ENCODE measurements around the gene C1QBP. TPM values are rescaled to one million over a fixed set of nuclear protein-coding genes. Genes with fewer than 3 reads are reported as not detected.

C1QBP gene
- total and polyA plus RNA-seq, 2 of the 8 experiments (the other 6 are each of a cell fraction or from before 2014, with no cell fraction given) = 355 to 454 TPM

DNA sequence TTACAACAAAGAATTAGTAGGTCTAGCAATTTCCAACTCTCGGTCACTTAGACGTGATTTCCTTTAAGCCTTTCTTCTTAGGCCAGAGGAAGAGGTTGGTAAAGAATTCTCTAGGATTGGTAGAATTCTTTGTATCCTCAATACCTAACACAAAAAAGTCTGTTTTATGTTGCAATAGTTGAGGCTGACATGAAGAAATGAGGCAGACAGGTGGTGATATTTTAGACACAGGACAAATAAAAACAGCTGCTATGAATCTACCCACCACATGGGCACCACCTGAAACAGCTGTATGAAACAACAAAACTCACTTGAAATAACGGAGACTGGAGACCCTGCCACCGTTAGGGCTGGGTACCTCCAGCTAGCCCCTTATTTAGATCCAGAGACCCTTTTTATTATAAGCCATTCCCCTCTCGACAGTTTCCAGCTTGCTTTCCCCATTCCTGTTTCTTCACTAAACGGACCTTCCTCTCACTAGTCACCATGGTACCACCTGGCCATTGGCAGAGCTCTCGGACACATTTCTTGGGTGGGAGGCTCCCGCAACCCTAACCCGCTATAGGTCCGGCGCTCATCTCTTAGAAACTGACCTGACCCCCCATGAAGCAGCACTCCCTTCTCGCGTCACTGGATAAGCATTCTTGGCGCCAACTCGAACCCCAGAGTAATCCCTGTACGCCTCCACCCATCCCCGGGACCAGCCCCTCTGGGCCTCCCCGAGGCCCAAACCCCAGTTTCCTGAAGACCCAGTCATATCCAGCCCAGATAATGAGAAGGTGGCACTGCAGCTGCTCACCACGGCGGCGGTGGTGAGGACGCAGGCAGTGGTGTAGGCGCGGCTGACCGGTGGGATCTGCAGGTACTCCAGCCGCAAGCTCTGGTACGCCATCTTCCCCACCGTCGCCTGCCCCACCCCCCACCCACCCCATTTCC is 46.6 kb upstream of the C1QBP start, which contains the start of gene DERL2:
Gene DERL2 (minus strand): TSS at position 909 of the 936 bp plus-strand sequence. CDS start 17 bp downstream, at position 892.
- DNase-seq (ENCODE audit: low read depth in 1 of 2, low spot score in 2 of 2) = peak in 1 of 2 experiments; percentile 75
- H3K14ac ChIP-seq (ENCODE audit: insufficient read length) = no peak within 1 kb of the TSS
- TF ChIP-seq TAF7 (optimal IDR thresholded peaks at IDR 0.05; ENCODE audit: borderline replicate concordance, low read depth, low read length) (peak; percentile 75), KDM4A (IDR thresholded peaks at IDR 0.05; ENCODE audit: low read depth, low read length, severe bottlenecking) (peak; percentile 48), ASH2L (IDR thresholded peaks at IDR 0.05; ENCODE audit: low read length) (peak; percentile 9), KDM5A (IDR thresholded peaks at IDR 0.05; ENCODE audit: low read length) (peak; percentile 84), YY1 (IDR thresholded peaks at IDR 0.05; ENCODE audit: low read depth, low read length) (peak; percentile 76; the same call in 1 of the 2 replicates), TAF1 (IDR thresholded peaks at IDR 0.05; ENCODE audit: low read depth, low read length) (peak; percentile 88; the same call in 1 of the 2 replicates), POLR2AphosphoS5 (IDR thresholded peaks at IDR 0.05; ENCODE audit: low read depth, low read length) (peak; percentile 51), SIN3A (conservative IDR thresholded peaks at IDR 0.05 in 1 of 2, IDR thresholded peaks at IDR 0.05 in 1 of 2; ENCODE audit: low read depth in 1 of 2, low read length in 2 of 2) (peak in 1 of 2 experiments; percentile 87; a peak in 2 of 4 replicates), POLR2A (IDR thresholded peaks at IDR 0.05; ENCODE audit: control extremely low read depth in 1 of 2, low read depth in 2 of 2, low read length in 2 of 2) (peak; percentile 67 to 76; a peak in 2 of 3 replicates), EGR1 (IDR thresholded peaks at IDR 0.05; ENCODE audit: borderline replicate concordance, low read depth, low read length) (no peak), PHF8 (conservative IDR thresholded peaks at IDR 0.05; ENCODE audit: low read depth, low read length) (peak; percentile 53)

More for the DNA sequence above, 46.6 kb upstream of the C1QBP start, which contains the start of gene DERL2:
- Histone ChIP-seq H3K27me3 (replicated peaks in 1 of 4; ENCODE audit: control insufficient read depth in 3 of 4, extremely low read depth in 1 of 4, insufficient read depth in 3 of 4, low read length in 3 of 4) (no peaks in the 10 kb centered on the region), H4K20me1 (replicated peaks in 1 of 2; ENCODE audit: control insufficient read depth in 1 of 2, insufficient read depth in 2 of 2, low read length in 2 of 2) (peaks cover 3 to 13% of the 10 kb centered on the region in 2 experiments), H3K18ac (ENCODE audit: extremely low read depth, low read length) (peak within 1 kb of the TSS; percentile 86), H2BK15ac (ENCODE audit: low read length) (0 out of 2 replicates have a peak within 1 kb of the TSS, but pooled peaks have one; percentile 82), H3K79me2 (ENCODE audit: control insufficient read depth in 1 of 2, insufficient read depth in 2 of 2, low read length in 2 of 2) (peaks cover 8 to 73% of the 10 kb centered on the region in 2 experiments), H3K9me3 (ENCODE audit: insufficient read depth in 2 of 2, low read depth in 1 of 2, low read length in 1 of 2) (no peaks in the 10 kb centered on the region), H2BK120ac (replicated peaks; ENCODE audit: low read depth, low read length) (peak within 1 kb of the TSS; percentile 47), H4K91ac (replicated peaks; ENCODE audit: insufficient read length, low read length) (peak within 1 kb of the TSS; percentile 96), H2AFZ (ENCODE audit: low read length) (peak within 1 kb of the TSS; percentile 76; the same call in 1 of the 2 replicates), H3K27ac (ENCODE audit: low read depth, low read length) (peak within 1 kb of the TSS; percentile 100), H3K23ac (ENCODE audit: insufficient read length) (no peak within 1 kb of the TSS), H2AK5ac (ENCODE audit: low read depth, low read length) (peak within 1 kb of the TSS; percentile 94; the same call in 1 of the 2 replicates), H2BK5ac (ENCODE audit: low read depth, low read length) (peak within 1 kb of the TSS; percentile 99), H3K79me1 (ENCODE audit: low read depth, low read length) (peaks cover 5% of the 10 kb centered on the region; the same call in 1 of the 2 replicates), H3K4me2 (ENCODE audit: insufficient read depth in 1 of 2, low read depth in 2 of 2, low read length in 2 of 2) (peak within 1 kb of the TSS; percentile 85 to 94), H3K4me1 (replicated peaks in 1 of 4; ENCODE audit: control insufficient read depth in 3 of 4, insufficient read depth in 4 of 4, low read length in 3 of 4) (no peaks in the 10 kb centered on the region), H3K36me3 (ENCODE audit: control insufficient read depth in 2 of 4, insufficient read depth in 4 of 4, low read length in 3 of 4) (peaks cover 9 to 60% (median 31%) of the 10 kb centered on the region in 4 experiments), H3K4ac (replicated peaks; ENCODE audit: insufficient read length, low read depth, low read length) (peak within 1 kb of the TSS; percentile 99), H2BK20ac (ENCODE audit: low read length) (no peak within 1 kb of the TSS), H2BK12ac (ENCODE audit: low read depth, low read length) (peak within 1 kb of the TSS; percentile 79; the same call in 1 of the 2 replicates), H3K9ac (replicated peaks in 1 of 4; ENCODE audit: extremely low read depth in 1 of 4, low read depth in 3 of 4, low read length in 3 of 4) (peak within 1 kb of the TSS; percentile 96 to 100 (median 100)), H4K5ac (ENCODE audit: insufficient read length, low read depth, low read length) (peak within 1 kb of the TSS; percentile 97), H3K56ac (replicated peaks; ENCODE audit: insufficient read length, low read depth, low read length) (peak within 1 kb of the TSS; percentile 99), H4K8ac (ENCODE audit: extremely low read depth, insufficient read depth, low read length) (peak within 1 kb of the TSS; percentile 100), H3K23me2 (ENCODE audit: low read depth, low read length) (peaks cover 8% of the 10 kb centered on the region), H3K4me3 (ENCODE audit: extremely low read depth in 1 of 4, insufficient read depth in 2 of 4, low read depth in 3 of 4, low read length in 4 of 4) (peak within 1 kb of the TSS; percentile 96 to 99 (median 98))
- ChIA-PET CTCF (ENCODE audit: partially characterized antibody) (interaction anchor here (0.9 to 1.9 kb wide), 7 partner anchors 10 to 22 kb away, joined by 3 to 7 read pairs (median 4); partner anchors contain the start of gene DHX33), POLR2A (ENCODE audit: partially characterized antibody) (interaction anchor here (0.7 to 6.2 kb wide), 21 partner anchors 8 to 949 kb away, joined by 3 to 91 read pairs (median 5); partner anchors contain the start of genes AIPL1, C1QBP, DHX33 and NUP88)
- WGBS, 2 experiments (ENCODE audit: extremely low coverage in 1 of 2, insufficient coverage in 1 of 2, insufficient read length in 1 of 2, insufficient replicate concordance in 2 of 2, low coverage in 1 of 2, low lambda C conversion rate in 2 of 2, missing lambda C conversion rate in 1 of 2) = 12% methylated on average over 18 of the region's 29 CpGs; no CpG with 5 or more reads in 1 of the 2 experiments
- FAIRE-seq = no peak

Measured in H1 (cell line).